ENCODE results near the gene HDAC6.
A peak's percentile ranks its signal among the peaks of the same experiment; 100 is the strongest.

The HDAC6 gene

DNA sequence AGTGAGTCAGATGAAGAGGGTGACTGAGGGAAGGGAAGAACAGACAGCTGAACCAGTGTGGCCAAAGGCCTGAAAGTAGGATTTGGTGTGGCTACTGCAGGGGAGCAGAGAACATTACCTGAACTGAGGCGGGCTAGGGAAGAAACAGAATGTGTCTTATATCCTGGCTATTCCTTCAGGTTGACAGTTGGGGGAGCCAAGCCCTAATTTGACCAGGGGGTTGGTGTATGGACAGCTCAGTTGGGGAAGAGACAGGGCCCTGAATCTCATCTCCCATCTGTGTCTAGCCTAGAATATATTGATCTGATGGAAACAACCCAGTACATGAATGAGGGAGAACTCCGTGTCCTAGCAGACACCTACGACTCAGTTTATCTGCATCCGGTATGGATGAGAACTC, 4.2 kb downstream of the HDAC6 start:
- DNase-seq (ENCODE audit: low read depth in 1 of 2, low spot score in 1 of 2) = no peak
- TF ChIP-seq, protein P1, sequence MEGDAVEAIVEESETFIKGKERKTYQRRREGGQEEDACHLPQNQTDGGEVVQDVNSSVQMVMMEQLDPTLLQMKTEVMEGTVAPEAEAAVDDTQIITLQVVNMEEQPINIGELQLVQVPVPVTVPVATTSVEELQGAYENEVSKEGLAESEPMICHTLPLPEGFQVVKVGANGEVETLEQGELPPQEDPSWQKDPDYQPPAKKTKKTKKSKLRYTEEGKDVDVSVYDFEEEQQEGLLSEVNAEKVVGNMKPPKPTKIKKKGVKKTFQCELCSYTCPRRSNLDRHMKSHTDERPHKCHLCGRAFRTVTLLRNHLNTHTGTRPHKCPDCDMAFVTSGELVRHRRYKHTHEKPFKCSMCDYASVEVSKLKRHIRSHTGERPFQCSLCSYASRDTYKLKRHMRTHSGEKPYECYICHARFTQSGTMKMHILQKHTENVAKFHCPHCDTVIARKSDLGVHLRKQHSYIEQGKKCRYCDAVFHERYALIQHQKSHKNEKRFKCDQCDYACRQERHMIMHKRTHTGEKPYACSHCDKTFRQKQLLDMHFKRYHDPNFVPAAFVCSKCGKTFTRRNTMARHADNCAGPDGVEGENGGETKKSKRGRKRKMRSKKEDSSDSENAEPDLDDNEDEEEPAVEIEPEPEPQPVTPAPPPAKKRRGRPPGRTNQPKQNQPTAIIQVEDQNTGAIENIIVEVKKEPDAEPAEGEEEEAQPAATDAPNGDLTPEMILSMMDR (IDR thresholded peaks at IDR 0.05; ENCODE audit: insufficient read depth, low read length) = no peak
- no peak for TF ChIP-seq SPI1 (IDR thresholded peaks at IDR 0.05; ENCODE audit: borderline replicate concordance, low read depth)
- no peak for TF ChIP-seq POLR2AphosphoS5 (IDR thresholded peaks at IDR 0.05; ENCODE audit: low read depth)
- TF ChIP-seq GABPA (IDR thresholded peaks at IDR 0.05; ENCODE audit: low read depth) = no peak
- TF ChIP-seq REST (IDR thresholded peaks at IDR 0.05; ENCODE audit: insufficient replicate concordance, low read depth) = no peak
- Histone ChIP-seq H3K4me3 (replicated peaks; ENCODE audit: insufficient read depth, low read length) (no peak overlapping the region), H3K27me3 (ENCODE audit: insufficient read depth, poor library complexity, severe bottlenecking) (no peaks in the 10 kb centered on the region), H3K27ac (replicated peaks) (no peak overlapping the region)

- peak in 1 of 2 experiments; percentile 84 for DNase-seq (ENCODE audit: low read depth in 1 of 2, low spot score in 1 of 2)
- no peaks in the 10 kb centered on the region for H3K27me3 ChIP-seq (ENCODE audit: insufficient read depth, poor library complexity, severe bottlenecking)
Measured at GRCh38 chrX:48813644-48814043, 11.8 kb downstream of the HDAC6 start.

DNA sequence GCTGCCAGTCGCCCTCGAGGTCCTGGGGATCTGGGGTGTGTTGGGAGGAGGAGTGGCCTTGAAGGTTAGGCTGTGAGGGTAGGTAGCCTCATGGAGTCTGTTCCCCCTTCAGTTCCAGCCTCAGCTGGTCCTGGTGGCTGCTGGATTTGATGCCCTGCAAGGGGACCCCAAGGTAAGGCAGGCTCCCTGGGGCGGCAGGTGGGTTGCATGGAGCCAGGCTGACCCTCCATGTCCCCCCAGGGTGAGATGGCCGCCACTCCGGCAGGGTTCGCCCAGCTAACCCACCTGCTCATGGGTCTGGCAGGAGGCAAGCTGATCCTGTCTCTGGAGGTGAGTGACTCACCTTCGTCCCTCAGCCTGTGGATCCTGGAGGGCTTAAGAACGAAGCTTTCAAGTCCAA, 12.9 kb downstream of the HDAC6 start:
- no peak for DNase-seq (ENCODE audit: low read depth in 1 of 2, low spot score in 1 of 2)
- Histone ChIP-seq H3K27ac (replicated peaks) (no peak overlapping the region), H3K4me3 (replicated peaks; ENCODE audit: insufficient read depth, low read length) (no peak overlapping the region), H3K27me3 (ENCODE audit: insufficient read depth, poor library complexity, severe bottlenecking) (no peaks in the 10 kb centered on the region)
- TF ChIP-seq POLR2AphosphoS5 (IDR thresholded peaks at IDR 0.05; ENCODE audit: low read depth) = no peak
- TF ChIP-seq REST (IDR thresholded peaks at IDR 0.05; ENCODE audit: insufficient replicate concordance, low read depth) = no peak
- TF ChIP-seq, protein P1 (IDR thresholded peaks at IDR 0.05; ENCODE audit: insufficient read depth, low read length) = no peak
- TF ChIP-seq GABPA (IDR thresholded peaks at IDR 0.05; ENCODE audit: low read depth) = no peak
- no peak for TF ChIP-seq SPI1 (IDR thresholded peaks at IDR 0.05; ENCODE audit: borderline replicate concordance, low read depth)

More at GRCh38 chrX:48813644-48814043, 11.8 kb downstream of the HDAC6 start:
- TF ChIP-seq SPI1 (IDR thresholded peaks at IDR 0.05; ENCODE audit: borderline replicate concordance, low read depth) (peak; percentile 60; the same call in 1 of the 2 replicates), GABPA (IDR thresholded peaks at IDR 0.05; ENCODE audit: low read depth) (no peak)
- H3K4me3 ChIP-seq (replicated peaks; ENCODE audit: insufficient read depth, low read length) = no peak overlapping the region
- H3K27ac ChIP-seq (replicated peaks) = peak overlapping the region; percentile 71

DNA sequence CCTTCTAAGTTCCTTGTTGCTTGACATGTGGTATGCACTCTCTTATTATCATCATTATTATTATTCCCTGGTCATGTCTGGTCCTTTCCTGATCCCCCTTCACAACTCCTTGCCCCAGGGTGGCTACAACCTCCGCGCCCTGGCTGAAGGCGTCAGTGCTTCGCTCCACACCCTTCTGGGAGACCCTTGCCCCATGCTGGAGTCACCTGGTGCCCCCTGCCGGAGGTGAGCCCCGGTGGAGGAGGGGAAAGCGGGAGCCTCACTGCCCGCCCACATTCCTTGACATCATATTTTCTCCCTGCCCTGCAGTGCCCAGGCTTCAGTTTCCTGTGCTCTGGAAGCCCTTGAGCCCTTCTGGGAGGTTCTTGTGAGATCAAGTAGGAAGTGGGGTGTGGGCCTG, 13.4 kb downstream of the HDAC6 start:
- Histone ChIP-seq H3K4me3 (replicated peaks; ENCODE audit: insufficient read depth, low read length) (no peak overlapping the region), H3K27me3 (ENCODE audit: insufficient read depth, poor library complexity, severe bottlenecking) (no peaks in the 10 kb centered on the region), H3K27ac (replicated peaks) (no peak overlapping the region)
- no peak for DNase-seq (ENCODE audit: low read depth in 1 of 2, low spot score in 1 of 2)
- no peak for TF ChIP-seq POLR2AphosphoS5 (IDR thresholded peaks at IDR 0.05; ENCODE audit: low read depth)
- no peak for TF ChIP-seq SPI1 (IDR thresholded peaks at IDR 0.05; ENCODE audit: borderline replicate concordance, low read depth)
- no peak for TF ChIP-seq GABPA (IDR thresholded peaks at IDR 0.05; ENCODE audit: low read depth)
- TF ChIP-seq, protein P1 (IDR thresholded peaks at IDR 0.05; ENCODE audit: insufficient read depth, low read length) = no peak
- no peak for TF ChIP-seq REST (IDR thresholded peaks at IDR 0.05; ENCODE audit: insufficient replicate concordance, low read depth)
